Measurements from ENCODE around the gene NGLY1. TPM values are rescaled to one million over a fixed set of nuclear protein-coding genes. Genes with fewer than 3 reads are reported as not detected.

The NGLY1 gene
- total RNA-seq, 1 donor from 2014 or later = 23.3 TPM

DNA sequence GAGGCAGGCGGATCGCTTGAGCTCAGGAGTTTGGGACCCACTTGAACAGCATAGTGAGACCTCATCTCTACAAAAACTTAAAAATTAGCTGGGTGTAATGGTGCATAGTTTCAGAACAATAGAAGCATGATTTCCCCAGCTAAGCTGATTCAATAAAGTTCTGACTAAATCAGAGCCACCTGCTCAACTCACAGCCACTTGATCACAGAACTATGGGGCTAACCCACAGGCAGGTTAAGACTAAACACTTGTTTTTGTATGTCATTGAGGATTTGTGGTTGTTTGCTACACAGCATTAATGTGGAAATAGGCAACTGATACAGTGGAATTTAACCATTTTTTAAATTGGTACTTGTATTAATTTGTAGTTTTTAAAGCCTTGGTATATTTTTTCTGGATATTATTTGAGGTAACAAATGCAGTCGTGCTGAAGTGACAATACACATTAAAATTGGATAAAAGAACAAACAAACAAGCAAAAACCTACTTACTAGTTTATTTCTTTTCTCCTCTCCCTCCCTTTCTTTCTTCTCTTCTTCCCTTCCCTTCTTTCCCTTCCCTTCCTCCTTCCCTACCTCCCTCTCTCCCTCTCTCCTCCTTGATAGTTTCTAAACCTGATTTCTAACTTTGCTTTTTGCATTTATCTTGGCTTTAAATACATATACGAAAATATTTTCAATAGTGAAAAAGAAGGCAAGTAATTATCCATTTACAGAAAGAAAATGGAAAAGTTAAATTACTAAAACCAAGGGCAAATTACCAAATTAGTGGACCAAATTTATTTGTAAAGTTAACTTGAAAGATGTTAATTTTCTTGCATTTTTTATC lies 38.7 kb upstream of the NGLY1 start:
- TF ChIP-seq, protein P1, sequence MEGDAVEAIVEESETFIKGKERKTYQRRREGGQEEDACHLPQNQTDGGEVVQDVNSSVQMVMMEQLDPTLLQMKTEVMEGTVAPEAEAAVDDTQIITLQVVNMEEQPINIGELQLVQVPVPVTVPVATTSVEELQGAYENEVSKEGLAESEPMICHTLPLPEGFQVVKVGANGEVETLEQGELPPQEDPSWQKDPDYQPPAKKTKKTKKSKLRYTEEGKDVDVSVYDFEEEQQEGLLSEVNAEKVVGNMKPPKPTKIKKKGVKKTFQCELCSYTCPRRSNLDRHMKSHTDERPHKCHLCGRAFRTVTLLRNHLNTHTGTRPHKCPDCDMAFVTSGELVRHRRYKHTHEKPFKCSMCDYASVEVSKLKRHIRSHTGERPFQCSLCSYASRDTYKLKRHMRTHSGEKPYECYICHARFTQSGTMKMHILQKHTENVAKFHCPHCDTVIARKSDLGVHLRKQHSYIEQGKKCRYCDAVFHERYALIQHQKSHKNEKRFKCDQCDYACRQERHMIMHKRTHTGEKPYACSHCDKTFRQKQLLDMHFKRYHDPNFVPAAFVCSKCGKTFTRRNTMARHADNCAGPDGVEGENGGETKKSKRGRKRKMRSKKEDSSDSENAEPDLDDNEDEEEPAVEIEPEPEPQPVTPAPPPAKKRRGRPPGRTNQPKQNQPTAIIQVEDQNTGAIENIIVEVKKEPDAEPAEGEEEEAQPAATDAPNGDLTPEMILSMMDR (IDR thresholded peaks at IDR 0.05; ENCODE audit: insufficient read depth, low read length, poor library complexity, severe bottlenecking) = no peak
- H3K4me3 ChIP-seq (ENCODE audit: low read depth, low read length) = no peak overlapping the region
- no peak for DNase-seq (ENCODE audit: low read depth)
- H3K27me3 ChIP-seq (ENCODE audit: control insufficient read depth, insufficient read depth, low read length) = no peaks in the 10 kb centered on the region
- H3K36me3 ChIP-seq (ENCODE audit: control insufficient read depth, insufficient read depth, low read length) = no peaks in the 10 kb centered on the region

- H3K27me3 ChIP-seq (ENCODE audit: control insufficient read depth, insufficient read depth, low read length) = peaks cover 3% of the 10 kb centered on the region
- no peak for DNase-seq (ENCODE audit: low read depth)
Measured at GRCh38 chr3:25820816-25821486, 37.7 kb upstream of the NGLY1 start.

DNA sequence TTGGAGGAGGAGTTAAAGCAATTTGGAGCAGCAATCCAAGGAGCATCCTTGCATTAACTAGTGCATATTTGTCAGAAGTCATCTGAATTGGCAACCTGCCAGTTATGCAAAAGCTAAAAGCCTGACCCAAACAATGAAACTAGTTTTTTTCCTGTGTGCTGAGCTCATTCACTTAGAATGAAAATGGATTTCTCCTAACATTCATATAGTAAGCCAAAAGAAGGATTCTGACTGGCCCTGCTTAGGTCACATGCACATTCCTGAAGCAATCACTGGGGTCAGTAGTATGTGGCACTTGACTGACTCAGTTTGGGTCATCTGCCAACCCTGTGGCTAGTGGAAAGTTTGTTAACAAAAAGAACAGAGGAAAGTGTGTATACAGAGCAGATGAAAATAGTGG lies 37.1 kb upstream of the NGLY1 start:
- TF ChIP-seq, protein P1 (IDR thresholded peaks at IDR 0.05; ENCODE audit: insufficient read depth, low read length, poor library complexity, severe bottlenecking) = no peak
- no peak overlapping the region for H3K4me3 ChIP-seq (ENCODE audit: low read depth, low read length)
- peaks cover 3% of the 10 kb centered on the region for H3K27me3 ChIP-seq (ENCODE audit: control insufficient read depth, insufficient read depth, low read length)
- H3K36me3 ChIP-seq (ENCODE audit: control insufficient read depth, insufficient read depth, low read length) = no peaks in the 10 kb centered on the region
- peak; percentile 75 for DNase-seq (ENCODE audit: low read depth)

More at GRCh38 chr3:25820816-25821486, 37.7 kb upstream of the NGLY1 start:
- TF ChIP-seq, protein P1 (IDR thresholded peaks at IDR 0.05; ENCODE audit: insufficient read depth, low read length, poor library complexity, severe bottlenecking) = no peak
- H3K36me3 ChIP-seq (ENCODE audit: control insufficient read depth, insufficient read depth, low read length) = no peaks in the 10 kb centered on the region
- no peak overlapping the region for H3K4me3 ChIP-seq (ENCODE audit: low read depth, low read length)

- TF ChIP-seq, protein P1 (IDR thresholded peaks at IDR 0.05; ENCODE audit: insufficient read depth, low read length, poor library complexity, severe bottlenecking) = no peak
- Histone ChIP-seq H3K4me3 (ENCODE audit: low read depth, low read length) (no peak overlapping the region), H3K27me3 (ENCODE audit: control insufficient read depth, insufficient read depth, low read length) (peaks cover 3% of the 10 kb centered on the region), H3K36me3 (ENCODE audit: control insufficient read depth, insufficient read depth, low read length) (no peaks in the 10 kb centered on the region)
- no peak for DNase-seq (ENCODE audit: low read depth)
Measured at GRCh38 chr3:25818335-25818734, 35.1 kb upstream of the NGLY1 start.

DNA sequence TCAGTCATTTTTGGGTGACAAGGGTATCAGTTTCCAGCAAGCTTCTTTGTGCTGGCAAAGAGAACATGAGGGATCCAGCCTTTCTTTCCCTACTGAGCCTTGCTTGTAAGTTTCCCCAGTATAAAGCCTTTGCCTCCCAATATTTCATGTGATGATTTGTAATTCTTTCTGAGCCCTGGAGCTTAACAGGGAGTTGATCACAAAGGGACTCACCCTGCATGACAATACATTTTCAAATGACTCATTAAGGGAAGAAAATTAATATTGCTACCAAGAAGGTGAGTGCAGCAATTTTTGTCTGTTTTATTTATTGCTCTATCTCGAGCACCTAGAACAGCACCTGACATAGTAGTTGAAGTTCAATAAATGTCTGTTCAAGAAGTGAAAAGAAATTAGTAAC lies 34.4 kb upstream of the NGLY1 start:
- H3K4me3 ChIP-seq (ENCODE audit: low read depth, low read length) = no peak overlapping the region
- peaks cover 3% of the 10 kb centered on the region for H3K27me3 ChIP-seq (ENCODE audit: control insufficient read depth, insufficient read depth, low read length)
- no peak for DNase-seq (ENCODE audit: low read depth)
- TF ChIP-seq, protein P1 (IDR thresholded peaks at IDR 0.05; ENCODE audit: insufficient read depth, low read length, poor library complexity, severe bottlenecking) = no peak
- H3K36me3 ChIP-seq (ENCODE audit: control insufficient read depth, insufficient read depth, low read length) = no peaks in the 10 kb centered on the region
